Ovary (tissue), 9 donors: ENCODE data around the gene NUDCD3. TPM values are rescaled to one million over a fixed set of nuclear protein-coding genes. Genes with fewer than 3 reads are reported as not detected.

Source experiments
- DNase-seq, 5 donors: peaks; one replicate each; pipeline ENCODE4 v3.0.0-alpha.2; 2019 to 2020
- H3K27ac ChIP-seq, 2 donors: fragments of 200-600 bp; one replicate each; pipeline versions ENCODE4 v1.5.1 to v1.8.0; 2019 to 2022
- H3K27me3 ChIP-seq: fragments of 200-600 bp; one replicate; pipeline ENCODE4 v1.8.0; 2022
- H3K36me3 ChIP-seq: fragments of 200-600 bp; sonication (generic); one replicate; pipeline ENCODE4 v1.5.1; 2019
- H3K4me1 ChIP-seq: one replicate; pipeline ENCODE4 v1.8.1; 2013; ENCODE audit warnings: mild to moderate bottlenecking, moderate library complexity; ENCODE audit not compliant: insufficient read depth
- H3K4me3 ChIP-seq: fragments of 200-600 bp; sonication (generic); one replicate; pipeline ENCODE4 v1.5.1; 2017
- H3K9me3 ChIP-seq, 2 donors: fragments of 200-600 bp in 1 of 2; sonication (generic) in 1 of 2; one replicate each; pipeline versions ENCODE4 v1.5.1 to v1.8.1; 2013 to 2019; ENCODE audit warnings: mild to moderate bottlenecking in 1 of 2, moderate library complexity in 1 of 2
- EP300 ChIP-seq: sonication (generic); formaldehyde crosslinking; IDR thresholded peaks from one replicate; pipeline ENCODE4 v1.6.1; 2017; ENCODE audit warnings: antibody characterized with exemption
- POLR2A ChIP-seq: fragments of 450-650 bp; IDR thresholded peaks from one replicate; pipeline ENCODE4 v1.6.1; 2017; ENCODE audit warnings: antibody characterized with exemption, mild to moderate bottlenecking, moderate library complexity
- WGBS, 3 donors: extraction: QIAGEN DNeasy Blood & Tissue Kit in 1 of 3; methylation state at CpG; one replicate each; pipeline versions ENCODE4 v1.1.5 to v1.1.7; 2013 to 2017; 5-methylcytosine and 5-hydroxymethylcytosine counted together
- intact Hi-C, 4 donors: fragments of 100-400 bp; cut with DNase I; formaldehyde crosslinking; loops; one replicate each; pipeline versions ENCODE4 v1.11.0 to v1.15.1; 2022 to 2023
- polyA plus RNA-seq, 2 donors: library from polyadenylated mRNA; stranded (reverse); fragments of 200-250 nt in 1 of 2; fragments of 350-450 nt in 1 of 2; fragmentation: Illumina TruSeq in 1 of 2; extraction: RNeasy Lipid Tissue Mini Kit (QIAGEN cat#74804) in 1 of 2; gene quantifications; one replicate each; pipeline ENCODE4 v1.2.3, GENCODE V29; 2013 to 2014
- total RNA-seq, 7 donors: library from RNA; depleted of rRNA in 2 of 7; stranded (reverse); fragments of >200 nt in 2 of 7; fragmentation: NEBNext Ultra II Directional in 3 of 7; extraction: Animal tissue kit (Norgen Biotek cat#: 25700) in 3 of 7; gene quantifications; one replicate each; pipeline versions ENCODE4 v1.1.0 to v1.2.4, GENCODE V29; 2016 to 2023
- TF ChIP-seq, protein P1 (sequence below), 3 donors: fragments of 450-650 bp in 2 of 3; fragments of 200-600 bp in 1 of 3; IDR thresholded peaks; one replicate each; pipeline versions ENCODE4 v1.5.1 to v1.8.0; 2016 to 2022; ENCODE audit warnings: antibody characterized with exemption in 3 of 3, mild to moderate bottlenecking in 1 of 3
- donor health status: DM: no; HTN: no; CAD: no; lungs with moderate emphysema.
- donor health status: DM: no; HTN: no; CAD: no.
- donor health status: Bipolar disorder and iron deficiency.
- donor health status: DM: yes; HTN: yes; CAD: no.
- donor health status: DM: no; HTN: no; CAD: no.
- donor health status: DM: yes; HTN: yes; CAD: no.

Gene NUDCD3
- total and polyA plus RNA-seq, 9 donors, result 32.1 to 117 (median 102) TPM

DNA sequence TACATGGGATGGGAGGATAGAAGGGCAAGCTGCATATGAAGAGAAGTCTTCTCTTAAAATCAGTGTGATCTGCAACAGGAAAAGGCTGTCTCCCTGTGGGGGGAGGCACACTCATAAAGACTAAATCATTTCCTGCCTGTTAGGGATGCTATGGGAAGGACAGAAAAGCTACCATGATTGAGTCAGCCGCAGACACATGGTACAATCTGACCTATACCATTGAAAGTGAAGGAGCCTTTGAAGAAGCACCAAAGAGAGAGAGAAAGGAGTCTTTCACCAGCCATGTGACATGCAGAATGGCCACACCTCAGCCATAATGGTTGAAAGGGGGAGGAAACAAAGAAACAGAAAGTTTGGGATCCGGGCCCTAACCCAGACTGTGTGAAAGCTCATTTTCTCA is 29.1 kb downstream of the NUDCD3 start:
- no peaks in the 10 kb centered on the region for H3K36me3 ChIP-seq
- no peak for TF ChIP-seq EP300
- TF ChIP-seq, protein P1, sequence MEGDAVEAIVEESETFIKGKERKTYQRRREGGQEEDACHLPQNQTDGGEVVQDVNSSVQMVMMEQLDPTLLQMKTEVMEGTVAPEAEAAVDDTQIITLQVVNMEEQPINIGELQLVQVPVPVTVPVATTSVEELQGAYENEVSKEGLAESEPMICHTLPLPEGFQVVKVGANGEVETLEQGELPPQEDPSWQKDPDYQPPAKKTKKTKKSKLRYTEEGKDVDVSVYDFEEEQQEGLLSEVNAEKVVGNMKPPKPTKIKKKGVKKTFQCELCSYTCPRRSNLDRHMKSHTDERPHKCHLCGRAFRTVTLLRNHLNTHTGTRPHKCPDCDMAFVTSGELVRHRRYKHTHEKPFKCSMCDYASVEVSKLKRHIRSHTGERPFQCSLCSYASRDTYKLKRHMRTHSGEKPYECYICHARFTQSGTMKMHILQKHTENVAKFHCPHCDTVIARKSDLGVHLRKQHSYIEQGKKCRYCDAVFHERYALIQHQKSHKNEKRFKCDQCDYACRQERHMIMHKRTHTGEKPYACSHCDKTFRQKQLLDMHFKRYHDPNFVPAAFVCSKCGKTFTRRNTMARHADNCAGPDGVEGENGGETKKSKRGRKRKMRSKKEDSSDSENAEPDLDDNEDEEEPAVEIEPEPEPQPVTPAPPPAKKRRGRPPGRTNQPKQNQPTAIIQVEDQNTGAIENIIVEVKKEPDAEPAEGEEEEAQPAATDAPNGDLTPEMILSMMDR (IDR thresholded peaks at IDR 0.05), result no peak
- no peak overlapping the region for H3K27ac ChIP-seq
- H3K4me3 ChIP-seq, result no peak overlapping the region
- intact Hi-C loops, result no loop called here
- no peak for DNase-seq
- H3K9me3 ChIP-seq, result no peaks in the 10 kb centered on the region
- peaks cover 4% of the 10 kb centered on the region for H3K4me1 ChIP-seq
- 89 to 95% (median 91%) methylated on average over 2 of the region's 2 CpGs for WGBS, 3 donors
- no peaks in the 10 kb centered on the region for H3K27me3 ChIP-seq

DNA sequence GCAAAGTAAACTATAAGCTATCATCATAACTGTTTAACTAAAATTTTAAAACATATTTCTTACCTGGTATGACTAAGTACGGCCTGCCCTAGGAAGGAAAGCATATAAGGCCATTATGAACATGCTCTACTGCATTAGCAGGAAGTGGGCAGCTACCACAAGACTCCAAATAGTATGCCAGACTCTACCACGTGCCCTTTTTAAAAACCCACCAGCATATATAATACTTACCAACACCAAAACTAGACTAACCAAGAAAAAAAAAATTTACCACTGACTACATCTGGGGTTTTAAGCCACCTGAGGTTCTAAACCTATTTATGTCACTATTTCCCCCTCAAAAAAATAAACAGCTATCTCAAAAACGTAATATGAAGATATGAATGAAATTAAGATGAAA is 30.1 kb downstream of the NUDCD3 start:
- H3K27me3 ChIP-seq, result no peaks in the 10 kb centered on the region
- 79 to 89% (median 83%) methylated on average over 3 of the region's 3 CpGs for WGBS, 3 donors
- peaks cover 1% of the 10 kb centered on the region for H3K4me1 ChIP-seq
- no peaks in the 10 kb centered on the region for H3K9me3 ChIP-seq
- no peak overlapping the region for H3K27ac ChIP-seq
- H3K4me3 ChIP-seq, result no peak overlapping the region
- TF ChIP-seq, protein P1 (IDR thresholded peaks at IDR 0.05), result no peak
- TF ChIP-seq EP300 (no peak), POLR2A (no peak)
- no peak for DNase-seq
- intact Hi-C loops, result no loop called here
- H3K36me3 ChIP-seq, result no peaks in the 10 kb centered on the region

DNA sequence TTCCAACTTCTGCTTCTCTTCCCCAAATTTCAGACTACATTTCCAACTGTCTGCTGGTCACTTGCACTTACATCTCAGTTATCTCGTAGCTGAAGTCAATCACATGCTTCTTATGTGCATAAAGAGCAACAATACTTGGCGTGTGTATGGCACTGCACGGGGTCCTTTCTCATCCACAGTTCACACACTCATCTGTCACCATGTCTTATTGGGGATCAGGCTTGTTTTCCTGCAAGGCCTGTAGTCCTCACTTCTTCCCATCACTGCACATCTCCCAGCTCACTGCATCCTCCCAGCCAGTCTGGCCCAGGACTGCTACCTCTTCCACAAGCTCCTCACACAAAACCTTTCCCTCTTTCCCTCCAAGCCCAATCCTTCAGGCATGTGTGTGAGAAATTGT is 35.3 kb downstream of the NUDCD3 start:
- 94 to 96% (median 95%) methylated on average over 3 of the region's 3 CpGs for WGBS, 3 donors
- Histone ChIP-seq H3K4me1 (no peaks in the 10 kb centered on the region), H3K9me3 (no peaks in the 10 kb centered on the region), H3K4me3 (no peak overlapping the region), H3K27me3 (no peaks in the 10 kb centered on the region), H3K27ac (no peak overlapping the region), H3K36me3 (no peaks in the 10 kb centered on the region)
- intact Hi-C loops, result no loop called here
- no peak for DNase-seq
- TF ChIP-seq, protein P1 (IDR thresholded peaks at IDR 0.05), result no peak
- no peak for TF ChIP-seq EP300
- no peak for TF ChIP-seq POLR2A

DNA sequence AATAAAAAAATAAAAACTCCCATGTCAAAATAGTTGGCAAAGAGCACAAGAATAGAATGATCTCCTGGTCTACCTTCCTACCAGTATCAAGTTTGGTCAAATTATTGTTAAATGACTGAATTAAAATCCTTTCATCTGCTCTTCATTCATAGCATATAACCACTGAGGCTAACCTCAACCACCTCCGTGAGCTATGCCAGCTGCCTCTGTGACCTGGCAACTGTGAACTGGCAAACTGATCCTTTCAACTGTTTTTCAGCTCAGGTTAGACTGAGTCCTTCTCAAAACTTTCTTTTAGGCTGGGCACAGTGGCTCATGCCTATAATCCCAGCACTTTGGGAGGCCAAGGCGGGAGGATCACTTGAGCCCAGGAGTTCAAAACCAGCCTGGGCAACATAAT is 36.1 kb downstream of the NUDCD3 start:
- no peak for DNase-seq
- no peaks in the 10 kb centered on the region for H3K27me3 ChIP-seq
- WGBS, 3 donors, result 96 to 98% (median 97%) methylated on average over 2 of the region's 2 CpGs
- H3K36me3 ChIP-seq, result no peaks in the 10 kb centered on the region
- no peak overlapping the region for H3K27ac ChIP-seq
- H3K4me1 ChIP-seq, result no peaks in the 10 kb centered on the region
- intact Hi-C loops, result no loop called here
- TF ChIP-seq POLR2A (no peak), EP300 (no peak)
- TF ChIP-seq, protein P1 (IDR thresholded peaks at IDR 0.05), result no peak
- no peaks in the 10 kb centered on the region for H3K9me3 ChIP-seq
- H3K4me3 ChIP-seq, result no peak overlapping the region

DNA sequence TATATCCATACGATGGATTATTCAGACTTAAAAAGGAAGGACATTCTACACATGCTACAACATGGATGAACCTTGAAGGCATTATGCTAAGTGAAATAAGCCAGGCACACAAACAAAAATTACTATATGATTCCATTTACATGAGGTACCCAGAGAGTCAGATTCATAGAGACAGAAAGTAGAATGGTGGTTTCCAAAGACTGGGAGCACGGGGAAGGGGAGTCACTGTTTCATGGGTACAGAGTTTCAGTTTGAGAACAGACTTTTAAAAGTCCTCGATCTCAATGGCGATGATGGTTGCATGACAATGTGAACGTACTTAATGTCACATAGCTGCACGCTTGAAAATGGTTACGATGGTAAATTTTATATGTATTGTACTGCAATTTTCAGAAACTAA is 39.3 kb downstream of the NUDCD3 start:
- intact Hi-C loops, result no loop called here
- WGBS, 3 donors, result 95 to 98% (median 97%) methylated on average over 7 of the region's 7 CpGs
- Histone ChIP-seq H3K9me3 (no peaks in the 10 kb centered on the region), H3K27ac (no peak overlapping the region), H3K27me3 (no peaks in the 10 kb centered on the region), H3K4me1 (no peaks in the 10 kb centered on the region), H3K4me3 (no peak overlapping the region), H3K36me3 (no peaks in the 10 kb centered on the region)
- no peak for DNase-seq
- TF ChIP-seq EP300 (no peak), POLR2A (no peak)
- TF ChIP-seq, protein P1 (IDR thresholded peaks at IDR 0.05), result no peak
